RWPE1 (cell line): Measurements from ENCODE around the gene BRAP.
A peak's percentile ranks its signal among the peaks of the same experiment; 100 is the strongest.
"Not testable (repeated sequence)": the region's sequence is repeated elsewhere in the genome, so short reads cannot be mapped to it uniquely, and the experiment has no call there.

Source experiments
- CTCF ChIA-PET: fragments of 350-600 bp; sonication (Branson Sonifier 250); formaldehyde crosslinking; extraction: SDS; loops from one replicate; lab custom pipeline; 2021; lab: Yijun Ruan, JAX
- POLR2A ChIA-PET: fragments of 400-600 bp; formaldehyde crosslinking; extraction: SDS; loops from one replicate; lab custom pipeline; 2020; ENCODE audit warnings: antibody characterized with exemption; ENCODE audit not compliant: low non-redundant PET; lab: Yijun Ruan, JAX
- DNase-seq: peaks from one replicate; pipeline ENCODE4 v3.0.0; 2012; ENCODE audit warnings: low spot score
- H3K27ac ChIP-seq: fragments of 450-650 bp; 2 replicates; pipeline ENCODE4 v1.5.1; 2017
- CTCF ChIP-seq: fragments of 450-650 bp; conservative IDR thresholded peaks from 2 replicates; pipeline ENCODE4 v1.5.1; 2017; ENCODE audit warnings: low read depth, mild to moderate bottlenecking

The BRAP gene, protein sequence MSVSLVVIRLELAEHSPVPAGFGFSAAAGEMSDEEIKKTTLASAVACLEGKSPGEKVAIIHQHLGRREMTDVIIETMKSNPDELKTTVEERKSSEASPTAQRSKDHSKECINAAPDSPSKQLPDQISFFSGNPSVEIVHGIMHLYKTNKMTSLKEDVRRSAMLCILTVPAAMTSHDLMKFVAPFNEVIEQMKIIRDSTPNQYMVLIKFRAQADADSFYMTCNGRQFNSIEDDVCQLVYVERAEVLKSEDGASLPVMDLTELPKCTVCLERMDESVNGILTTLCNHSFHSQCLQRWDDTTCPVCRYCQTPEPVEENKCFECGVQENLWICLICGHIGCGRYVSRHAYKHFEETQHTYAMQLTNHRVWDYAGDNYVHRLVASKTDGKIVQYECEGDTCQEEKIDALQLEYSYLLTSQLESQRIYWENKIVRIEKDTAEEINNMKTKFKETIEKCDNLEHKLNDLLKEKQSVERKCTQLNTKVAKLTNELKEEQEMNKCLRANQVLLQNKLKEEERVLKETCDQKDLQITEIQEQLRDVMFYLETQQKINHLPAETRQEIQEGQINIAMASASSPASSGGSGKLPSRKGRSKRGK

GRCh38 chr12:111685811-111686573 is at the start of gene BRAP, which contains the start of gene ACAD10:
TSS of gene BRAP (minus strand) at chr12:111685956. CDS start at chr12:111685792, 164 bp downstream.
TSS of gene ACAD10 (plus strand) at chr12:111686053. CDS start at chr12:111692710, 6,657 bp downstream.
- ChIA-PET POLR2A (interaction anchor here (0.6 to 1.9 kb wide), 3 partner anchors 31 to 157 kb away, joined by 3 to 6 read pairs (median 3); no protein-coding TSS in a partner anchor), CTCF (interaction anchor here (0.6 to 0.7 kb wide), 2 partner anchors 215 to 295 kb away, joined by 3 to 5 read pairs; no protein-coding TSS in a partner anchor)
- TF ChIP-seq CTCF: no peak
- DNase-seq: peak; percentile 97
- H3K27ac ChIP-seq: peak within 1 kb of the TSS; percentile 82

- no peak for DNase-seq
- POLR2A ChIA-PET: no interaction called here
- CTCF ChIA-PET: interaction anchor here (0.6 kb wide), 2 partner anchors 20 to 141 kb away, joined by 3 to 5 read pairs; no protein-coding TSS in a partner anchor
- no peak for TF ChIP-seq CTCF
- no peak overlapping the region for H3K27ac ChIP-seq
Measured at GRCh38 chr12:111733340-111733915, 47.7 kb upstream of the BRAP start.

DNA sequence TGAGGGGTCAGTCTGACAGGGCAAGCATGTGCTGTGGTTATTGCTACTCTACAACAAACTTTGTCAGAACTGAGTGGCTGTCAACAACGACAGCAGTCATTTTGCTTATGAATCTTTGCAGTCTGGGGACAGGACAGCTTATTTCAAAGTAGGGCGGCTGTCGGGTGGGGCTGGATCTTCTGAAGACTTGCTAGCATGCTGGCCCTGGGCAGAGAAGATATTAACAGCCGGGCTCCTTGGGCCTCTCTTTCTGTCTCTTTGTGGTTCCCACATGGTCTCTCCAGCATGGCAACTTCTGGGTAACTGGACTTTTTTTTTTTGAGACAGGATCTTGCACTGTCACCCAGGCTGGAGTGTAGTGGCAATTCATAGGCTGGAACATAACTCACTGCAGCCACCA is 47.0 kb upstream of the BRAP start:
- POLR2A ChIA-PET: no interaction called here
- H3K27ac ChIP-seq: no peak overlapping the region
- CTCF ChIA-PET: no interaction called here

GRCh38 chr12:111730420-111730819 is 44.7 kb upstream of the BRAP start:
- no peak for TF ChIP-seq CTCF
- DNase-seq: no peak
- POLR2A ChIA-PET: interaction anchor here (0.5 kb wide), 1 partner anchor 710 kb away, joined by 4 read pairs; no protein-coding TSS in a partner anchor
- CTCF ChIA-PET: interaction anchor here (0.7 kb wide), 1 partner anchor 63 kb away, joined by 3 read pairs; no protein-coding TSS in a partner anchor
- no peak overlapping the region for H3K27ac ChIP-seq

More for the DNA sequence above, 47.0 kb upstream of the BRAP start:
- no peak for TF ChIP-seq CTCF
- no peak for DNase-seq

- ChIA-PET CTCF (interaction anchor here (0.5 to 0.6 kb wide), 3 partner anchors 45 to 528 kb away, joined by 3 to 5 read pairs (median 3); no protein-coding TSS in a partner anchor), POLR2A (no interaction called here)
- no peak for DNase-seq
- TF ChIP-seq CTCF: no peak
- no peak overlapping the region for H3K27ac ChIP-seq
Measured at GRCh38 chr12:111728795-111729194, 43.0 kb upstream of the BRAP start.

GRCh38 chr12:111723646-111724360 is 38.0 kb upstream of the BRAP start:
- POLR2A ChIA-PET: not testable (repeated sequence)

More at GRCh38 chr12:111723646-111724360, 38.0 kb upstream of the BRAP start:
- H3K27ac ChIP-seq, DNase-seq, CTCF ChIA-PET: not testable (repeated sequence)
